Colonic mucosa (tissue), 4 donors: Measurements from ENCODE around the gene CTBP1. TPM values are rescaled to one million over a fixed set of nuclear protein-coding genes. Genes with fewer than 3 reads are reported as not detected.
A peak's percentile ranks its signal among the peaks of the same experiment; 100 is the strongest.

Source experiments
- DNase-seq: peaks from one replicate; pipeline ENCODE4 v3.0.0-alpha.2; 2020
- H3K27ac ChIP-seq: fragments of 200-600 bp; one replicate; pipeline ENCODE4 v1.8.0; 2021
- H3K27me3 ChIP-seq: fragments of 200-600 bp; one replicate; pipeline ENCODE4 v1.8.0; 2021
- H3K36me3 ChIP-seq: fragments of 200-600 bp; one replicate; pipeline ENCODE4 v1.8.0; 2021
- H3K4me1 ChIP-seq: fragments of 200-600 bp; one replicate; pipeline ENCODE4 v1.8.0; 2021; ENCODE audit warnings: mild to moderate bottlenecking
- H3K4me3 ChIP-seq: fragments of 200-600 bp; one replicate; pipeline ENCODE4 v1.8.0; 2021
- H3K9ac ChIP-seq, 2 donors: one replicate each; pipeline ENCODE4 v1.7.0; 2013; ENCODE audit warnings: control low read depth in 2 of 2, low read depth in 2 of 2, low read length in 2 of 2
- H3K9me3 ChIP-seq: fragments of 200-600 bp; one replicate; pipeline ENCODE4 v1.8.0; 2021
- intact Hi-C: fragments of 100-400 bp; cut with DNase I; formaldehyde crosslinking; loops from one replicate; pipeline ENCODE4 v1.14.1; 2022
- total RNA-seq, 2 donors: library from RNA; stranded (reverse); fragmentation: NEBNext Ultra II Directional in 1 of 2; extraction: Animal tissue kit (Norgen Biotek cat#: 25700) in 1 of 2; gene quantifications; one replicate each; pipeline ENCODE4 v1.2.1, GENCODE V29; 2021
- TF ChIP-seq, protein P1 (sequence below): fragments of 200-600 bp; IDR thresholded peaks from one replicate; pipeline ENCODE4 v1.8.0; 2022; ENCODE audit warnings: antibody characterized with exemption, mild to moderate bottlenecking
- donor health status: healthy.
- donor health status: DM: no; HTN: no; CAD: no.
- donor health status: DM: no; HTN: no; CAD: no.

Gene CTBP1
- total RNA-seq, 2 donors from 2014 or later = 137 to 200 TPM

DNA sequence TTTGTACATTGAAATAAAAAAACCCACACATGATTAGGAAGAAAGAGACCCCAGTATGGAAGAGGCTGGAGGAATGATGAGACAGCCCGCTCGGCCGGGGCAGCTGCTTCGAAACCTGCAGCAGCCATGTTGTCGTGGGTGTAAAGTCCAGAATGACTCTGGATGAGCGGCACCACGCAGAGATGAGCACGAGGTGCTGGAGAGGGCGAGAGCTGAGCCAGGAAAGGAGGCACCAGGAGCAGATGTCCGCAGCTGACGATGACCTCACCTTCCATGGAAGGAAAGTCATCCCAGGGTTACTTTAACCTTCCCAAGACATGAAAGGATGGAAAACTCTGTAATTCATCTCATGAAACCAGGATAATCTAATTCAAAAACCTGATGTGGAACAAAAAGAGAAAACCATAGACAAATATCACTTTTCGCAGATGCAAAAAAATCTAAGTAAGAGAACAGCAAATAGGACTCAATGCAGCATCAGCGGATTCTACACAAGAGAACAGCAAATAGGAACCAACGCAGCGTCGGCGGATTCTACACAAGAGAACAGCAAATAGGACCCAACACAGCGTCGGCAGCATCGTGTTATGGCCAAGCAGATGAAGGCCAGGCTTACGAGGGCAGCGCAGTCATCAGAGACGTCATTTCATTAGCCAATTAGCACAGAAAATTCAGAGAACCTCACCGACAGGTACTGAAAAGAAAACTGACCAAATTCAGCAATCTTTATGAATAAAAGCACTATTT, 50.7 kb downstream of the CTBP1 start:
- Histone ChIP-seq H3K9me3 (no peaks in the 10 kb centered on the region), H3K36me3 (no peaks in the 10 kb centered on the region), H3K27ac (no peak overlapping the region), H3K9ac (no peak overlapping the region), H3K27me3 (no peaks in the 10 kb centered on the region), H3K4me1 (no peaks in the 10 kb centered on the region), H3K4me3 (no peak overlapping the region)
- DNase-seq = peak; percentile 22
- intact Hi-C loops = no loop called here
- TF ChIP-seq, protein P1, sequence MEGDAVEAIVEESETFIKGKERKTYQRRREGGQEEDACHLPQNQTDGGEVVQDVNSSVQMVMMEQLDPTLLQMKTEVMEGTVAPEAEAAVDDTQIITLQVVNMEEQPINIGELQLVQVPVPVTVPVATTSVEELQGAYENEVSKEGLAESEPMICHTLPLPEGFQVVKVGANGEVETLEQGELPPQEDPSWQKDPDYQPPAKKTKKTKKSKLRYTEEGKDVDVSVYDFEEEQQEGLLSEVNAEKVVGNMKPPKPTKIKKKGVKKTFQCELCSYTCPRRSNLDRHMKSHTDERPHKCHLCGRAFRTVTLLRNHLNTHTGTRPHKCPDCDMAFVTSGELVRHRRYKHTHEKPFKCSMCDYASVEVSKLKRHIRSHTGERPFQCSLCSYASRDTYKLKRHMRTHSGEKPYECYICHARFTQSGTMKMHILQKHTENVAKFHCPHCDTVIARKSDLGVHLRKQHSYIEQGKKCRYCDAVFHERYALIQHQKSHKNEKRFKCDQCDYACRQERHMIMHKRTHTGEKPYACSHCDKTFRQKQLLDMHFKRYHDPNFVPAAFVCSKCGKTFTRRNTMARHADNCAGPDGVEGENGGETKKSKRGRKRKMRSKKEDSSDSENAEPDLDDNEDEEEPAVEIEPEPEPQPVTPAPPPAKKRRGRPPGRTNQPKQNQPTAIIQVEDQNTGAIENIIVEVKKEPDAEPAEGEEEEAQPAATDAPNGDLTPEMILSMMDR = no peak

DNA sequence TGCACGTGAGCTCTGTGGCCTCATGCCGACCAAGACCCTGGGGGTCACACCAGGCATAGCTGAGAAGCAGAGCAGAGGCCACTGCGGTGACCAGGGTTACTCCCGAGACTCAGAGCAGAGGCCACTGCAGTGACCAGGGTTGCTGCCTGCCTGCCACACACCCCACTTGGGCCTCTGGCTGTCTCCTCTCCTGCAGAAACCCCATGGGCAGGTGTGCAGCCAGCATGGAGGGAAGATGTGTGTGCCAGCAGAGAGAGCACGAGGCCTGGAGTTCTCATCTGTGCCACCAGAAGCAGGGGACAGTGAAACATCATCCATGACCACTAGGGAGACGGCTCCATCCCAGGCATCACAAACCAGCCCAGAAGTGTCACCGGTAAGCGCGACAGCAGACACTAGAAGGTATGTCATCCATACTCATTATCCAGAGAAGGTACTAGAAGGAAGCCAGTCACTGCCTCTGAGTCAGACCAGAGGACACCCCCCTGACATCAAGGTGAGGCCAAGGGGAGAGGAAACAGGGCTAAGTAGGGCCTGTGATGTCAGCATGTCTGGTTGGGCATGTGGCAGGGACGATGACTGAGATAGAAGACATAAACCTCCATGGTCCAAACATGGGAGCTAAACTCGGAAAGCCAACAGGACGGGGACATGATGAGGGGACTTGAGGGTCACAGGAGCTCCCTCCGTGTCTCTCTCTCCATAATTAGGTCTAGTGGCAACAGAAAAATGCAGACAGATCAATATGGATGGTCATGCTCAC, 52.3 kb downstream of the CTBP1 start:
- Histone ChIP-seq H3K9ac (no peak overlapping the region), H3K4me1 (peaks cover 15% of the 10 kb centered on the region), H3K27me3 (no peaks in the 10 kb centered on the region), H3K4me3 (no peak overlapping the region), H3K9me3 (no peaks in the 10 kb centered on the region), H3K27ac (no peak overlapping the region), H3K36me3 (no peaks in the 10 kb centered on the region)
- no peak for DNase-seq
- intact Hi-C loops = no loop called here
- TF ChIP-seq, protein P1 = no peak

DNA sequence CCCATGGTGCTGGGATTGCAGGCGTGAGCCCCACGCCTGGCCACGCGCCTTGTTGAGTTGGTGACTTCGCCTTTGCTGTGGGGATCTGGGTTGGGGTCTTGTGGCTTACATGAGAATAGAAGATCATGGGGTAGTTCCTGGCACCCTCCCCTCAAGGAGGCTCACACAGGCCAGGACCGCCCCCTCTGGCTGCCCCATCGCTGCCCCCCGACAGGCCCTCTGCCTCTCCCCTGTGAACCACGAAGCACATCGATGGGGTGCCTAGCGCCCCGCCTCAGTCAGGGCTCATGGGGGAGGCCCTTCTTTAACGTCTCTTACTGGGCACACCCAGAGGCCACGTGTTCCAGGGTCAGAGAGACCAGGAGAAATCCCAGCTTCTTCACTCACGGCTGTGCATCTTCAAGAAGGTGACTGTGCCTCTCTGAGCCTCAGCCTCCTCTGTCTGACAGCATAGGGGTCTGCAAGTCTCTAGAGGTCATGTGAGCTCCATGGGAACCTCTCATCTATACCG, 53.0 kb downstream of the CTBP1 start:
- DNase-seq = peak; percentile 18
- H3K9me3 ChIP-seq = no peaks in the 10 kb centered on the region
- peaks cover 16% of the 10 kb centered on the region for H3K4me1 ChIP-seq
- H3K36me3 ChIP-seq = no peaks in the 10 kb centered on the region
- no peaks in the 10 kb centered on the region for H3K27me3 ChIP-seq
- no peak overlapping the region for H3K9ac ChIP-seq
- H3K4me3 ChIP-seq = no peak overlapping the region
- TF ChIP-seq, protein P1 = no peak
- H3K27ac ChIP-seq = no peak overlapping the region
- intact Hi-C loops = no loop called here

DNA sequence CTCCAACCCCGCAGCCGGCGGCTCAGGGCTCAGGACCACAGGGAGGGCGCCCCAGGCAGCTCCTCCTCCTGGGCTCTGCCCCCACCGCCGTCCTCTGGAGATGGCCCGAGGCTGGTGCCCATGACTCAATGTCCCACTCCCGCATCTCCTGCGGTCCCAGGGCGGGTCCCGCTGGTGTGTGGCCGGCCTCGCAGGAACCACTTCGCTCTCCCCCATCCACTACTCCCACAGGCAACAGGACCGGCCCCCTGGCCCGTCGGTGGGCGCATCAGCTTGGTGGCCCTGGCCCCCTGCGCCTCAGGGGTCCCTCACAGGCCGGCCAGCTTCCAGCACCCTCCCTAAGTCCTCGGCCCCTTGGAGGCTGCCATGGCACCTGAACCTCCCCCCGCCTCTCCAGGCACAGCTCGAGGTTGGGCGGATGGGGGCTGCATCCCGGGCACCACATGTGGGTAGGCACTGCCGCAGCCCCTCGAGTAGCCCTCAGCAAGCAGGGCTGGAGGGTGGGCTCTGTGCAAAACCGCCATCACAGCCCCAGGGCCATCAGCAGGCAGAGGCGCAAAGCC, 53.7 kb downstream of the CTBP1 start:
- no peaks in the 10 kb centered on the region for H3K9me3 ChIP-seq
- H3K27me3 ChIP-seq = no peaks in the 10 kb centered on the region
- H3K4me1 ChIP-seq = peaks cover 16% of the 10 kb centered on the region
- H3K36me3 ChIP-seq = no peaks in the 10 kb centered on the region
- peak overlapping the region in 1 of 2 donors; percentile 43 for H3K9ac ChIP-seq
- TF ChIP-seq, protein P1 = no peak
- DNase-seq = peak; percentile 21
- intact Hi-C loops = no loop called here
- H3K27ac ChIP-seq = no peak overlapping the region
- H3K4me3 ChIP-seq = no peak overlapping the region

DNA sequence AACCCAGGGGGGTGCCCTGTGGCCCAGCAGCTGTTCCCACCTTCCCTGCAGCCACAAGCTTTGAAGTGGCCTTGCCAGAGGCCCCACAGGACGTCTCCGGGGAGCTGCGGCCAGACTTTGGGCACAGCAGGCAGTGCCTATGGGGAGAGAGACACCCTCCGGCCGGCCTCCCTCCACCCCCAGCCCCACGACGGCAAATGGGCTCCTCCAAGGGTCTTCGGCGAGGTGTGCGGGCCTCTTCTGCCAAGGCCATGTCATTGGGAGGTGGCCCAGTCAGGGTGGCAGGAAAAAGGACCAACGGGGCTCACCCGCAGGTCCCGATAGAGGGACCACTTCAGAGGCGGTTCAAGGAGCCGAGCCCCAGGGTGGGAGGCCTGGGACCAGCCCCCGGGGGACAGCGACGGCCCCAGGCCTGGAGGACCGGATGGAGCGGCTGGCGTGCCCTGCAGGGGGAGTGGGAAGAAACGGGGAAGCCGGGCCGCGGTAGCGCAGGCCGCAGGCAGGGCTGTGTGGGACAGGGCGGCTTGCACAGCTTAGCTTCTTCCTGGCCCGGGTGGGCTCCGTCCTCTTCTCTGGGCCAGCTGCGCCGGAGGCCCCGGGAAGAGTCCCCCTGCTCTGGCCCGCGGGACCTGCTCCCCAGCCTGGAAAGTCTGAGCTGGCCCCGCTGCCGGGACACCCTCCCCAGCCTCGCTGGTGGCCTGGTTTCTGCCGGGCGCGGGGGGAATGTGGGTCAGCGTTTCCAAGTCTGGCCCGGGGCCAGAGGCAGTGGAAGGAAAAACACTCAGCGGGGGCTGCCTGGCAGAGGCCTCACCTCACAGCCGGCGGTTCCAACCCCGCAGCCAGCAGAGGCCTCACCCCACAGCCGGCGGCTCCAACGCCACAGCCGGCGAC, 54.7 kb downstream of the CTBP1 start:
- no peaks in the 10 kb centered on the region for H3K27me3 ChIP-seq
- H3K4me1 ChIP-seq = peaks cover 16% of the 10 kb centered on the region
- peak overlapping the region in 1 of 2 donors; percentile 51 for H3K9ac ChIP-seq
- TF ChIP-seq, protein P1 = no peak
- peak overlapping the region; percentile 70 for H3K27ac ChIP-seq
- intact Hi-C loops = no loop called here
- peak; percentile 42 for DNase-seq
- H3K36me3 ChIP-seq = no peaks in the 10 kb centered on the region
- H3K9me3 ChIP-seq = no peaks in the 10 kb centered on the region
- H3K4me3 ChIP-seq = no peak overlapping the region
